ENCODE results near the gene DMXL1.
"Not testable (repeated sequence)": the region's sequence is repeated elsewhere in the genome, so short reads cannot be mapped to it uniquely, and the experiment has no call there.

DMXL1 gene

GRCh38 chr5:119072496-119072895 lies 1.6 kb downstream of the DMXL1 start:
- Histone ChIP-seq H3K27ac (ENCODE audit: low read length) (peak overlapping the region; percentile 39; the same call in 1 of the 2 replicates), H3K9me3 (ENCODE audit: insufficient read depth, low read length, severe bottlenecking) (no peaks in the 10 kb centered on the region), H2AFZ (ENCODE audit: low read depth, low read length) (no peak overlapping the region), H3K9ac (ENCODE audit: low read depth, low read length) (peak overlapping the region; percentile 87), H4K20me1 (ENCODE audit: insufficient read depth, low read length) (no peaks in the 10 kb centered on the region; the same call in 1 of the 2 replicates), H3K4me2 (ENCODE audit: insufficient read depth, low read length) (peak overlapping the region; percentile 71), H3K4me1 (ENCODE audit: insufficient read depth, low read length) (peaks cover 48% of the 10 kb centered on the region), H3K79me2 (ENCODE audit: insufficient read depth, low read length) (peaks cover 71% of the 10 kb centered on the region), H3K4me3 (ENCODE audit: low read depth in 1 of 2, low read length in 2 of 2) (peak overlapping the region in 1 of 2 experiments; percentile 96; a peak in 3 of 4 replicates), H3K36me3 (ENCODE audit: insufficient read depth, low read length) (no peaks in the 10 kb centered on the region; the same call in 1 of the 2 replicates), H3K27me3 (ENCODE audit: insufficient read depth, low read length, poor library complexity) (no peaks in the 10 kb centered on the region)
- no peak for ATAC-seq (ENCODE audit: insufficient read depth, low read depth)
- DNase-seq: no peak
- no peak for TF ChIP-seq CTCF (IDR thresholded peaks at IDR 0.05; ENCODE audit: borderline replicate concordance, extremely low read depth, low read length, poor library complexity, severe bottlenecking)
- TF ChIP-seq EZH2 (IDR thresholded peaks at IDR 0.05; ENCODE audit: borderline replicate concordance, low read depth, low read length, severe bottlenecking): no peak

- peak overlapping the region in 1 of 2 experiments; percentile 24; a peak in 1 of 4 replicates for H3K4me3 ChIP-seq (ENCODE audit: low read depth in 1 of 2, low read length in 2 of 2)
- peaks cover 85% of the 10 kb centered on the region for H3K79me2 ChIP-seq (ENCODE audit: insufficient read depth, low read length)
- H3K27ac ChIP-seq (ENCODE audit: low read length); H2AFZ ChIP-seq (ENCODE audit: low read depth, low read length); H3K27me3 ChIP-seq (ENCODE audit: insufficient read depth, low read length, poor library complexity); ATAC-seq (ENCODE audit: insufficient read depth, low read depth); H4K20me1 ChIP-seq (ENCODE audit: insufficient read depth, low read length); DNase-seq; H3K9ac ChIP-seq (ENCODE audit: low read depth, low read length); H3K9me3 ChIP-seq (ENCODE audit: insufficient read depth, low read length, severe bottlenecking); H3K36me3 ChIP-seq (ENCODE audit: insufficient read depth, low read length): not testable (repeated sequence)
- H3K4me1 ChIP-seq (ENCODE audit: insufficient read depth, low read length): peaks cover 57% of the 10 kb centered on the region
- peak overlapping the region; percentile 71 for H3K4me2 ChIP-seq (ENCODE audit: insufficient read depth, low read length)
Observed at GRCh38 chr5:119073746-119074337, 3.0 kb downstream of the DMXL1 start.

GRCh38 chr5:119074419-119074818 lies 3.5 kb downstream of the DMXL1 start:
- H3K27me3 ChIP-seq (ENCODE audit: insufficient read depth, low read length, poor library complexity): no peaks in the 10 kb centered on the region
- no peaks in the 10 kb centered on the region; the same call in 1 of the 2 replicates for H4K20me1 ChIP-seq (ENCODE audit: insufficient read depth, low read length)
- no peaks in the 10 kb centered on the region; the same call in 1 of the 2 replicates for H3K36me3 ChIP-seq (ENCODE audit: insufficient read depth, low read length)
- no peak for DNase-seq
- H3K4me2 ChIP-seq (ENCODE audit: insufficient read depth, low read length): peak overlapping the region; percentile 71
- no peak for ATAC-seq (ENCODE audit: insufficient read depth, low read depth)
- H3K9ac ChIP-seq (ENCODE audit: low read depth, low read length): no peak overlapping the region
- no peak overlapping the region for H3K4me3 ChIP-seq (ENCODE audit: low read depth in 1 of 2, low read length in 2 of 2)
- H3K27ac ChIP-seq (ENCODE audit: low read length): no peak overlapping the region
- H3K79me2 ChIP-seq (ENCODE audit: insufficient read depth, low read length): peaks cover 90% of the 10 kb centered on the region
- H2AFZ ChIP-seq (ENCODE audit: low read depth, low read length): no peak overlapping the region
- TF ChIP-seq CTCF (IDR thresholded peaks at IDR 0.05; ENCODE audit: borderline replicate concordance, extremely low read depth, low read length, poor library complexity, severe bottlenecking): no peak
- TF ChIP-seq EZH2 (IDR thresholded peaks at IDR 0.05; ENCODE audit: borderline replicate concordance, low read depth, low read length, severe bottlenecking): no peak
- H3K9me3 ChIP-seq (ENCODE audit: insufficient read depth, low read length, severe bottlenecking): no peaks in the 10 kb centered on the region
- peaks cover 61% of the 10 kb centered on the region for H3K4me1 ChIP-seq (ENCODE audit: insufficient read depth, low read length)

- H2AFZ ChIP-seq (ENCODE audit: low read depth, low read length); H4K20me1 ChIP-seq (ENCODE audit: insufficient read depth, low read length); H3K27me3 ChIP-seq (ENCODE audit: insufficient read depth, low read length, poor library complexity); H3K9ac ChIP-seq (ENCODE audit: low read depth, low read length); H3K36me3 ChIP-seq (ENCODE audit: insufficient read depth, low read length); H3K27ac ChIP-seq (ENCODE audit: low read length); H3K4me3 ChIP-seq (ENCODE audit: low read depth in 1 of 2, low read length in 2 of 2); DNase-seq; H3K9me3 ChIP-seq (ENCODE audit: insufficient read depth, low read length, severe bottlenecking); H3K4me2 ChIP-seq (ENCODE audit: insufficient read depth, low read length); ATAC-seq (ENCODE audit: insufficient read depth, low read depth): not testable (repeated sequence)
- Histone ChIP-seq H3K79me2 (ENCODE audit: insufficient read depth, low read length) (peaks cover 93% of the 10 kb centered on the region), H3K4me1 (ENCODE audit: insufficient read depth, low read length) (peaks cover 53% of the 10 kb centered on the region)
Observed at GRCh38 chr5:119075269-119075668, 4.4 kb downstream of the DMXL1 start.
